A673 (cell line): ENCODE results near the gene APOA5. TPM values are rescaled to one million over a fixed set of nuclear protein-coding genes. Genes with fewer than 3 reads are reported as not detected.

Source experiments
- BruUV-seq: library from RNA; stranded (reverse); fragments of 400-500 nt; replicated peaks from 2 replicates; lab custom pipeline; 2021; lab: Mats Ljungman, UMichigan
- CTCF ChIA-PET: fragments of 300-600 bp; sonication (Branson Sonifier 250); formaldehyde crosslinking; loops from one replicate; lab custom pipeline; 2022; ENCODE audit warnings: antibody characterized with exemption; lab: Charles Lee
- POLR2A ChIA-PET: fragments of 300-600 bp; sonication (Branson Sonifier 250); formaldehyde crosslinking; loops from one replicate; lab custom pipeline; 2022; ENCODE audit warnings: antibody characterized with exemption; ENCODE audit not compliant: low non-redundant PET; lab: Charles Lee
- DNase-seq: peaks from one replicate; pipeline ENCODE4 v3.0.0-alpha.2; 2015; ENCODE audit warnings: low spot score
- H3K27ac ChIP-seq: fragments of 200-600 bp; sonication (generic); 2 replicates; pipeline ENCODE4 v1.5.1; 2016; ENCODE audit warnings: mixed run types, low read depth, mild to moderate bottlenecking, mixed read lengths, antibody characterized with exemption, low read length; ENCODE audit not compliant: poor library complexity, severe bottlenecking
- H3K27me3 ChIP-seq: fragments of 200-600 bp; sonication (generic); replicated peaks from 2 replicates; pipeline ENCODE4 v1.6.1; 2017; ENCODE audit warnings: mixed run types, low read depth, mild to moderate bottlenecking, mixed read lengths, antibody characterized with exemption, low read length; ENCODE audit not compliant: insufficient read depth, poor library complexity
- H3K36me3 ChIP-seq: fragments of 200-600 bp; sonication (generic); 2 replicates; pipeline ENCODE4 v1.6.1; 2016; ENCODE audit warnings: mixed run types, mild to moderate bottlenecking, mixed read lengths, antibody characterized with exemption, low read length; ENCODE audit not compliant: insufficient read depth, poor library complexity, severe bottlenecking
- H3K4me1 ChIP-seq: fragments of 200-600 bp; sonication (generic); 2 replicates; pipeline ENCODE4 v1.6.1; 2017; ENCODE audit warnings: mixed run types, mild to moderate bottlenecking, mixed read lengths, antibody characterized with exemption, low read length; ENCODE audit not compliant: insufficient read depth, poor library complexity, severe bottlenecking
- H3K4me3 ChIP-seq: fragments of 200-600 bp; sonication (generic); 2 replicates; pipeline ENCODE4 v1.5.1; 2016; ENCODE audit warnings: low read depth, mixed run types, mild to moderate bottlenecking, mixed read lengths, low read length; ENCODE audit not compliant: poor library complexity, severe bottlenecking
- H3K9me3 ChIP-seq: fragments of 200-600 bp; sonication (generic); 2 replicates; pipeline ENCODE4 v1.6.1; 2016; ENCODE audit warnings: mixed run types, low read depth, mild to moderate bottlenecking, mixed read lengths, antibody characterized with exemption, low read length; ENCODE audit not compliant: poor library complexity, severe bottlenecking
- CTCF ChIP-seq: fragments of 300-800, 200-600 bp; sonication (generic); conservative IDR thresholded peaks from 2 replicates; pipeline ENCODE4 v1.5.1; 2017; ENCODE audit warnings: low read depth, mild to moderate bottlenecking, antibody characterized with exemption, low read length, moderate library complexity, mixed read lengths
- EZH2 ChIP-seq: fragments of 200-600 bp; sonication (generic); IDR thresholded peaks from 2 replicates; pipeline ENCODE4 v1.6.1; 2017; ENCODE audit warnings: borderline replicate concordance, low read depth, mild to moderate bottlenecking, mixed read lengths, antibody characterized with exemption, low read length; ENCODE audit not compliant: poor library complexity, severe bottlenecking
- intact Hi-C: fragments of 100-400 bp; cut with micrococcal nuclease; formaldehyde crosslinking; loops from one replicate; pipeline ENCODE4 v1.10.0; 2022; ENCODE audit not compliant: unreplicated experiment
- total RNA-seq: library from RNA; stranded (reverse); gene quantifications from 2 replicates; pipeline ENCODE4 v1.2.3, GENCODE V29; 2021

Gene APOA5
- total RNA-seq, 1 experiment from 2014 or later, result not detected

- Histone ChIP-seq H3K36me3 (no peaks in the 10 kb centered on the region), H3K9me3 (no peaks in the 10 kb centered on the region), H3K4me1 (no peaks in the 10 kb centered on the region), H3K27me3 (no peaks in the 10 kb centered on the region), H3K27ac (no peak overlapping the region), H3K4me3 (no peak overlapping the region)
- TF ChIP-seq EZH2 (no peak), CTCF (no peak)
- ChIA-PET CTCF (no interaction called here), POLR2A (interaction anchor here (0.5 kb wide), 1 partner anchor 36 kb away, joined by 3 read pairs; no protein-coding TSS in a partner anchor)
- DNase-seq, result no peak
- intact Hi-C loops, result no loop called here
- BruUV-seq, result no TSS peak
These were observed 6.7 kb upstream of the APOA5 start for GRCh38 chr11:116798368-116798767.

- CTCF ChIA-PET, result no interaction called here
- POLR2A ChIA-PET, result no interaction called here
- intact Hi-C loops, result no loop called here
These were observed 6.1 kb upstream of the APOA5 start for GRCh38 chr11:116797816-116798215.

GRCh38 chr11:116796548-116796947, 4.9 kb upstream of the APOA5 start:
- intact Hi-C loops, result no loop called here
- Histone ChIP-seq H3K36me3 (no peaks in the 10 kb centered on the region), H3K4me1 (no peaks in the 10 kb centered on the region), H3K27me3 (no peaks in the 10 kb centered on the region), H3K27ac (no peak overlapping the region), H3K4me3 (no peak overlapping the region), H3K9me3 (no peaks in the 10 kb centered on the region)
- TF ChIP-seq EZH2, result no peak
- no peak for TF ChIP-seq CTCF
- CTCF ChIA-PET, result no interaction called here
- POLR2A ChIA-PET, result no interaction called here
- BruUV-seq, result no TSS peak
- no peak for DNase-seq

More at GRCh38 chr11:116797816-116798215, 6.1 kb upstream of the APOA5 start:
- H3K27ac ChIP-seq, result no peak overlapping the region
- TF ChIP-seq EZH2 (no peak), CTCF (no peak)
- no peaks in the 10 kb centered on the region for H3K9me3 ChIP-seq
- no peaks in the 10 kb centered on the region for H3K36me3 ChIP-seq
- DNase-seq, result no peak
- H3K4me3 ChIP-seq, result no peak overlapping the region
- no peaks in the 10 kb centered on the region for H3K27me3 ChIP-seq
- no peaks in the 10 kb centered on the region for H3K4me1 ChIP-seq
- no TSS peak for BruUV-seq
